OCI-M1 (cell line): ENCODE results near the gene NCBP3.
"Not testable (repeated sequence)": the region's sequence is repeated elsewhere in the genome, so short reads cannot be mapped to it uniquely, and the experiment has no call there.

Source experiments
- DNase-seq: peaks from one replicate; lab custom pipeline; 2025; lab: John Stamatoyannopoulos, UW

The NCBP3 gene

DNA sequence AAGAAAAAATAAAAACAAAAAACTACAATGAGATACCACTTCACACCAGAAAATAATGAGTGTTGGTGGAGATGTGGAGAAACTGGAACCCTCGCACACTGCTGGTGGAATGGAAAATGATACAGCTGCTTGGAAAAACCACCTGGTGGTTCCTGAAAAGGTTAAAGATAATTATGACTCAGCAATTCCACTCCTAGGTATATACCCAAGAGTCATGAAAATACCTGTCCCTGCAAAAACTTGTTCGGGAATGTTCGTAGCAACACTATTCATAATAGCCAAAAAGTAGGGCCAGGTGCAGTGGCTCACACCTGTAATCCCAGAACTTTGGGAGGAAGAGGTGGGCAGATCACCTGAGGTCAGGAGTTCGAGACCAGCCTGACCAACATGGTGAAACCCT, 36.9 kb downstream of the NCBP3 start:
- DNase-seq = no peak

DNA sequence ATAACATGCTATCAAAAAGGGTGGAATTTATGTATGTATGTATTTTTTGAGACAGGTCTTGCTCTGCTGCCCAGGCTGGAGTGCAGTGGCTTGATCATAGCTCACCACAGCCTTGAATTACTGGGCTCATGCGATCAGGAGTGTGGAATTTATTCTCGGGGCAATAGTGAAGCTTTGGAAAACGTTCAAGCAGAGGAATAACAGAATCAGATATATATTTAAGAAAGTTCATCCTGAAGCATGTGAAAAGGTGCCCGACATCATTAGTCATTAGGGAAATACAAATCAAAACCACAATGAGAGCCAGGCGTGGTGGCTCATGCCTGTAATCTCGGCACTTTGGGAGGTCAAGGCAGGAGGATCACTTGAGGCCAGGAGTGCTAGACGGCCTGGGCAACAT, 37.3 kb downstream of the NCBP3 start:
- no peak for DNase-seq

DNA sequence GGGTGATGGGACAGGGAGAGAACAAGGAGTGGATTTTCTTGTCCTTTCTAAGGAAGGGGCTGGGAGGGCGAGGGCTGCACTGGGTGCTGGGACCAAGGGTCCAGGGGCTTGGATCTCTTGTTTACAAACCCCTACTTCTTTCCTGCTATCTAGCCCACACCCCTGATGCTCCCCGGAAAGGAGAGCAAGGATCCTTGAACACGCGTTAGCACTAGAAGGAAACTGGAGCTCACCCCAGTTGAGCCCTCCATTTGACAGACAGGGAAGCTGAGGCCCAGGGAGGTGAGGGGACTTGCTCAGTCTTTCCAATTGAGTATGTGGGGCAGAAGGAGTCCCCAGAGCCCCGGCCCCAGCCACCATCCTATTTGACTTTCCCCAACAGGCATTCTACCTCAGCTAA, 40.5 kb downstream of the NCBP3 start:
- no peak for DNase-seq

DNA sequence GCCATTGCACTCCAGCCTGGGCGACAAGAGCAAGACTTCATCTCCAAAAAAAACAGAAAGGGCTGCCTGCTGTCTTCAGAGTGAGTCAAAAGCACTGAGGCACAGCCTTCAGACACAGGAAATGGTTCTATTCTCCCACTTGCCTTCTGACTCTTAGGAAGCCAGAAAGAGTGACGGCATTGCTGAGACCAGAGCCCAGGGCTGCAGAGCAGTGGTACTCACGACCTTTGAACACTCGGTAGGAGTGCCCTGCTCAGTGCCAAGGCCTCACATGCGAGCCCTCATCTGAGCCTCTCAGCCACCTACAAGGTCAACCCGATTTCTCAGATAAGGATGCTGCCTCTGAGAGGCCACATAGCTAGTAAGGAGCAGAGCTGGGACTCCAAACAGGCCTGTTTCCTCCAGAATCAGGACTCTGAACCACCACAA, 41.5 kb downstream of the NCBP3 start:
- no peak for DNase-seq

DNA sequence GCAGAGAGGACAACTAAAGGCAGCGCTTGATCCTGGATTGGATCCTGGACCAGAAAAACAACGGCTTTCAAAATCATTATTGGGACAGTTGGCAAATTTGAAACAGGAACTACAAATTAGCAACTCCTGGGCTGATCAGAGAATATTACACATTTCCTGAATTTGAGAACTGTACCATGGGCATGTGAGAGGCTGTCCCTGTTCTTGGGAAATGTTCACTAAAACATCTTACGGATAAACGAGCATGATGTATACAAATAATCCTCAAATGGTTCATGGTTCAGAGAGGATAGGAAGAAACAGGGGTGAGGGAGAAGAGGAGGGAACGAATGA, 42.8 kb downstream of the NCBP3 start:
- DNase-seq = no peak

DNA sequence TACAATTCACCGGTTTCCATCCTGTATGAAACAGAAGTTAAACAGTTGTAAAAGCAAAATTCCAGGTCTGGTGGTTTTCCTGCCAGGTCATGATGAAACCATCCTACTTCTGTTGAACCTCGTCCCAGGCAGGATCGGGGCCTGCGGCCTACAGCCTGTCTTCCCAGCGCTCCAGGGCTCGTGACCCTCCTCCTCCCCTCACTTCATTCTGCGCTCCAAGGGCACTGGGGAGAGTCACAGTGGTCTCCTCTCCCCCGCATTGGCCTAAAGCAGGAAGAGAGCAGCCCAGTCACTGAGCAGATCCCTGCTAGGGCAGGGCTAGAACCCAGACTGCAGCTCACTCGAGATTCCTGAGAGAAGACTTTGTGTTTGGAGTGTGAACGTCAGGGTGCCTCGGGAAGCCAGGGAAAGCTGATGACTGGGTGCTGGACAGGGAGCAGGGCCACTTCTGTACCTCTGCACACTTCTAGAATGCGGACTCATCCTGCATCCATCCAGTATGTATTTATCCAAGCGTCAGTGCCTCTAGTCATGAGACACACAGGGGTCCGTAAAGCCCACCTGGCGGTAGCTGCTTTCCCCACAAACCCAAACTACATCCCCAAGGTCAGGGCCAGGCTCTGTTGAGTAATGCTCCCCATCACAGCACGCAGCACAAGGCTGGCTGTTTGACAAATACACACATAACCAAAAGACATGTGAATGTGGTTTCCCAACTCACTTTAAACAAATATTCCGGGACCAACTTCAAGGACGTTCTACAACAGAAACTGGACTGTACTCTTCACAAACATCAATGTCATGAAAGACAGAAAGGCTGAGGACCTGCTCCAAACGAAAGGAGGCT, 43.4 kb downstream of the NCBP3 start:
- no peak for DNase-seq

DNA sequence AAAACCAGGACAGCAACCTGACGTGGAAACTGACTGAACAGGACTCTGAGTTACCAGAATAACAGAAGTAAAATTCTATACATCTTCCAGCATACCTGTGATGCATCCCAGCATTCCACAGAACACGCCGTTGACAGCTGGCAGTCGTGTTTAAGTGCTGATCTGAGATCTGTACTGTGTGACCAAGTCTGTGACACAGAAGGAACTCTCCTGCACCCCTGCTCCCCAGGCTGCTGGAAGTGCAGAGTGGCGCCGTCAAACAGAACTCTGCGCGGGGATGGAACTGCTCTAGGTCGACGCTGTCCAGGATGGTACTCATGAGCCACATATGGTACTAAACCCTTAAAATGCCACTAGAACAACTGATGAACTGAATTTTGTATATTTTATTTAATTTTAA, 44.3 kb downstream of the NCBP3 start:
- DNase-seq = no peak

DNA sequence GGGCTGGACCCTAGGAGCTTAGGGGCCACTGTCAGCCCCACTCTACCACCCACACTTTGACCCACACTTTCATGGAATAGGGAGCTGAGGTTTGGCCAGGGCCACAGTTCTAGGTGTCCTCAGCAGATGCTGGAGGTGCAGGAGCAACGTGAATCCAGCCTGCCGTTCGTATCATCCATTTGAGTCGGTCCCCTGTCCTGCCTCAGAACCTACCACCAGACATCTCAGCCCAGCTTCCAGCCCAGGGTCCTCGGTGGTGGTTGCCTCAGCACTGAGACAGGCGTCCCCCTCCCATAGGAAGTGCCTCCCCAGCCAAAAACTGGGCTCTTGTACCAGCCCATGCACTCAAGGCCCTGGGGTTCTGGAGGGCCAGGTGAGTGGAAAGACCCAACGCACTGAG, 44.7 kb downstream of the NCBP3 start:
- DNase-seq = no peak

DNA sequence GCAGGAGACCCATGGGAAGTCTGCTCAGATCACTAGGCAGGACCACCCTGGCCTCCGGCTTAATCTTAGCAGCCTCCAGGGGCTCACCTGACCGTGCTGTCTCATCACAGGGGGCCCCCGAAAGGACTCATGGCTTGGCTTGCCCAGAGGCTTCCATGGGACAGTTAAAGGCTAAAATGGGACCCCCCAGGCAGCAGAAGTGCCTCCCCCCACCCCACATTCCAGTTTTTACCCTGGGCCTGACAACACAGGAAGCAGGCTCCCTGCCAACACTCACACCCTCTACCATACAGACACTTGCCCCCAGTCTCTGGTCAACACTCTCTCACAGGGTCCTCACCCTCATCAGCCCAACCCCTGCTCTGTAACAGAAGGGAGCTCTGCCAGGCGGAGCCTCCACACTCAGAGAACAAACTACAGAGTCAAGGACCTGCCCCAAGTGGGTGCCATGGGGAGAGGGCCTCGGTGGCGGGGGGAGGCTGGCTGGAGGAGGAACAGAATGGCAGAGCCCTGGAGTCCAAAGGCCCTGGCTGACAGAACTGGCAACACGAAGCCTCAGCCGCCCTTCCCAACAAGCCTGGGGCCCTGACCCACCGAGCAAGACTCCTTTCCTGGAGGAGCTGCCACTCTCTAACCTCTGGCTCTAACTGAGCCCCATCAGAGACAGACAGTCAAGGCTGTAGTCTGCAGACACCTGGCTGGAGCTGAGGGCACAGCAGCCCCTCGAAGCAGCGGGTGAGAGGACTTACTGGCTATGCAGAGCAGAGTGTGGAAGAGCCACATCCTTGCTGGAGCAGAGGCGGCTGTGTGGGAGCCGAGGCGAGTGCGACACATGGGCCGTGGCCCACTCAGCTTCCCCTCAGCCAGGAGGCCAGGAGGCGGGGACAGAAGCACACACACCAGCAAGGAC, 45.4 kb downstream of the NCBP3 start, which contains the start of gene ITGAE:
Gene ITGAE, minus strand, starts transcription at position 827 of the 910 bp plus-strand sequence. Its CDS starts 44 bp downstream, at position 783.
- DNase-seq = no peak

DNA sequence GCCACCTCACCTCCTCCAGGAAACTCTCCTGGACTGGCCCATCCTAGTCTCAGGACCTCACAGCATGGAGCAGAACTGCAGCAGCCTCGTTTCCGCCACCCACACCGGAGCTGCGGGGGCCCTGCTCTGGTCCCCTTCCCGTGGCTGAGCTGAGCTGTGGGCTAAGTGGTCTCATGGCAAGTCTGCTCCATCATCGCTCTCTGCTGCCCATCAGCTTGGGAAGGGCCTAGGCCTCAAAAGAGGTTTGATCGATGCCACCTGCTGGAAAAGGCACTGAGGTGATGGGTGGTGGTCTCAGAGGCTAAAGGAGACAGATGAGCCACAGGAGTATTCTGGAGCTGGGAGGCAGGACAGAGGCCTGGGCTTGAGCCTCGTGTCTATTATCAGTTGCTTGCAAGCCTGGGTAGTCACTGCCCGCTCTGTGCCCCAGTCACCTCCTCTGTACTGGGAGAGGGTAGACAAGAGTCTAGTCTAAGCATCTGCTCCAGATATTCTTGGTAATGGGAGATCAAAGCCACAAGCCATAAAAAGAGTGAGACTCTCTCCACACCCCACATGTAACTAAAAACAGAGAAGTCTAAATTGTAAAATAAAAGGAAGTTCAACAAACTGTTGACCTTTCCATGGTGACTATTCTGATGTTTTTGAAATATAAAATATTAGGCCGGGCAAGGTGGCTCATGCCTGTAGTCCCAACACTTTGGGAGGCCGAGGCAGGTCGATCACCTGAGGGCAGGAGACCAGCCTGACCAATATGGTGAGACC, 46.7 kb downstream of the NCBP3 start:
- no peak for DNase-seq

DNA sequence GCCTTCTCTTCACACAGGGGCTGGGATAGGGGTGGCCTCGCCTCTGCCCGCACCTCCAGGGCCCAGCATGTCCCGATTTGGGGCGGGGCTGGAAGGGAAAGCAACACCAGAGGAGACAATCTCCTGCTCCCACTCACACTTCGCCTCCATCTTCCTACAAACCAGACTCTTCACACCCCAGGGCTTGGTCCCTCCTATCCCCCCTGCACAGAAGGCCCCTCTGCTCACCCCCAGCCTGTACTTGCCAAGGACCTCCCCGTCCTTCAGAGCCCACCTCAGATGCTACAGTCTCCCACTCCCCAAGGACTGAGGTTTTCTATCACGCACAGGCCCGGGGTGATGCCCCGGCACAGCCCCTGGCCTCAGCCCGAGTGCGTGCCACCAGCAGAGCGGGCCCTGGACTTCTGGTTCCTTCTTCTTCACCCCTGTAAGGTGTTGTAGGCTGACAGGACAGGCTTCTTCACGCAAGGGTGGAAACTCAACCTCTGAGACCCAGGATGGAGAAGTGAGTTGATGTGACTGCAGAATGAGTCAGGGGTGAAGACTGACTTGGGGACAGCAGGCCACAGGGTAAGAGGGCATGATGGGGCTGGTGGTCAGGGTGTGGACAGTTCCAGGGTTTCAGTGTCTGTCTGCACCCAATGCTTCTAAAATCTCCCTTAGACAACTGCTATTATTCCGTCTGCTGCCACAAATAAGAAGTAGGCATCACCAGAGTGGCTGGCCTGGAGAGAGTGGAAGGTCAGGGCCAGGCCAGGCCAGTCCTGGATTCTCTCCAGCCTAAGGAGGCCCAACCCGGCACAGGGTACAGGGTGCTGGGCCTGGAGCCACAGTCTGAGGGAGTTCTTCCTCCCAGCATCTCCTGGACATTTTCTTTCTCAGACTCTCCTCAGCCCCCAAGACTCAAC, 47.5 kb downstream of the NCBP3 start:
- no peak for DNase-seq

DNA sequence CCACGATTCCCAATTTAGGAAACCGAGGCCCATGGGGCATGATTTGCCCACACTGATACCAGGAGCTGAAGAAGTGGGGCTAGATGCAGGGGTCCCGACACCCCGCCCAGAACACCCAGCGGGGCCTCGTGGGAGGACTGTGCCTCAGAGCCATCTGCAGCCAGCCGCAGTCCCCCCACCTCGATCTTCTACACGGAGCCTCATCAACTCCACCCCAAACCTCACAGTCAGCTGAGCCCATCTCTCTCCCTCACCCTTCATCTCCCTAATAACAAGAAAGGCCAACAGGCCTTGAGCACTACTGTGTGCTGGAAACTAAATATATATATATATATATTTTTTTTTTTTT, 49.2 kb downstream of the NCBP3 start:
- DNase-seq = no peak

DNA sequence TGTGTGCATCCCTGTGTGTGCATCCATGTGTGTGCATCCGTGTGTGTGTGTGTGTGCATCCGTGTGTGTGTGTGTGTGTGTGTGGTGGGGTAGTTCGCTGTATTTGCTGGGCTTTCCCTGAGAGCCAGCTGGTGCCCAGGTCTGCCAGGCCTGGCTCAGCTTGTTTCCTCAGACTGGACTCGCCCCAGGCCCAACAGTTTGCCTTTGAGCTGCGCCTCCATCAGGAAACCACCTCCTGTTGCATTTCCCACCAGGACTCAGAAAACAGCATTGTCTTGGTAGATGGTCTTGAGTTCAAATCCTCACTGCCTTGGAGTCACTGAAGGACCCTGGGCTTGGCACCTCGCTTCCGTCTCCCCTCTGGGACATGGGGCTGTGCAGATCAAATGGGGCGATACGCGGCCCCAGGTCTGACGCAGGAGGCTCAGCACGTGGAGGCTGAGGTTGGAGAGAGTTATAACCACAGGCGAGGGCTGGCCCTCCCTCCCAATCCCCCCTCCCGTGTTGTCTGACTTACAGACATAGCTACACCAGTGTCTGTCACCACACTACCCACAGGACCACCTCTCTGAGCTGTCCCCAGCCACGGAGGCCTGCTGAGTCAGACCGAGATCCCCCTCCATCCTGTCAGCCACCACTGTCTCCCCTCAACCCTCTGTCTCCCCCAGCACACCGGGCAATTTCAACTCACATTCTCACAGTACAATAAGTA, 49.8 kb downstream of the NCBP3 start:
- DNase-seq = no peak

DNA sequence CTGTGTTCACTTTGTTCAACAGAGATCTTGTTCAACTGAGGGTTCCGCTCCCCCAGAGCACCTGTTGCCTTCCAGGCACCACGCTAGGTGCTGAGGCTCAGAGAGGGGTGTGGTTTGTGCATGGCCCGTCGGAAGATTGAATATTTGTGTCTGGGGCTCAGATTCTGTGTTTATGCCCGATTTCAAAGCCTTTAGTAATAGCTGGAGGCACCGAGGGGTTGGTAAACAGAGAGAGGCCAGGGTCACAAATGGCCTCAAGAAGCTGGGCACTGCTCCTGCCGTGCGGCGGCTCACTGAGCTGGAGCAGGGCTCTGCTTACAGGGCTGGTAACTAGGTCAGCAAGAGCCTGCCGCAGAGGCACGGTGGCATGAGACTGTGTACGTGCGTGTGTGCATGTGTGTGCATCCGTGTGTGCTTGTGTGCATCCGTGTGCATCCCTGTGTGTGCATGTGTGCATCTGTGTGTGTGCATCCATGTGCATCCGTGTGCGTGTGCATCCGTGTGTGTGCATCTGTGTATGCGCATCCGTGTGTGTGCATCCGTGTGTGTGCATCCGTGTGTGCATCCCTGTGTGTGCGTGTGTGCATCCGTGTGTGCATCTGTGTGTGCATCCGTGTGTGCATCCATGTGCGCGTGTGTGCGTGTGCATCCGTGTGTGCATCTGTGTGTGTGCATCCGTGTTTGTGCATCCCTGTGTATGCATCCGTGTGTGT, 50.5 kb downstream of the NCBP3 start:
- no peak for DNase-seq

DNA sequence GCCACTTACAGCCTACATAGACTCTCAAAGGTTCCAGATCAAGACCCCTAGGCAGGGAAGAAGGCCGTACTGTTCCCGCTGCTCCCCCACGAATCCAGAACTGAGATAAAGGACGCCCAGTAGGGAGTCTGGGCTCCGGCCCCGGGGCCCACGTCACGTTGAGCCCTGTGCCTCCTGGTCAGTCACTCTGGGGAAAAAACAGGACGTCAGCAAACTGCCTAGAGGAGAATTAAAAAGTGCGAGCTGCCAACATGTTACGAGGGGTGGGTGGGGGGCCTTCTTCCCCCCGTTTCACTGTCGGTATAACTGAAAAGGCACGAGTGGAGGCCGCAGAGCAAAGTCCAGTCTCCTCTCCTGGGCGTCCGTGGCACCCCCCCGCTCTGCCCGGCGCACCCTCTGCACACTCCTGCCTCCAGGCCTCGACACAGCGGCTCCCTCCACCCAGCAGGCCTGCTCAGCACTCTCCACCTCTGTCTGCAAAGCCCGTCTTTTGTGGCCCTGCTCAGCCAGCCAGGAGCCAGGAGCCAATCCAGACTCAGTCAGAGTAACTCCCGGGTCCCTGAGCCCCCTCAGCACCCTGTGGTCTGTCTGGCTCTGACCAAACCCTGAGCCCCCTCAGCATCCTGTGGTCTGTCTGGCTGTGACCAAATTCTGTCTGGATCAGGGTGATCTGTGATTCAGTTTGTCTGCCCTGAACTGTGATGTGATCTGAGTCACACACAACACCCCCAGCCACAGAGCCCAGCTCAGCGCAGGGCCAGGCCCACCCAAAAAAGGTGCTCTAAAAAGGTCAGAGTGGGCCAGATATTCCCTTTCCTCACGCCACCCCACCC, 51.3 kb downstream of the NCBP3 start:
- no peak for DNase-seq

DNA sequence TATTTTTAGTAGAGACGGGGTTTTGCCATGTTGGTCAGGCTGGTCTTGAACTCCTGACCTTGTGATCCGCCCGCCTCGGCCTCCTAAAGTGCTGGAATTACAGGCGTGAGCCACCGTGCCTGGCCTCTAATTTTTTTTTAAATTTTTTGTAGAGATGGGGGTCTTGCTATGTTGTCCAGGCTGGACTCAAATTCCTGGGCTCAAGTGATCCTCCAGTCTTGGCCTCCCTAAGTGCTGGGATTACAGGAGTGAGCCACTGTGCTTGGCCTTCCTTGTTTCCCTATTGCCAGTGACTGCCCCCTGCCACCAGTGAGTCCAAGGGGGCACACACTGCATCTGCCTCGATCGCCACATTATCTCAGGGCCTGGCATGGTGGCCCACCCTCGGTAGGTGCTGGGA, 51.9 kb downstream of the NCBP3 start:
- DNase-seq = not testable (repeated sequence)

DNA sequence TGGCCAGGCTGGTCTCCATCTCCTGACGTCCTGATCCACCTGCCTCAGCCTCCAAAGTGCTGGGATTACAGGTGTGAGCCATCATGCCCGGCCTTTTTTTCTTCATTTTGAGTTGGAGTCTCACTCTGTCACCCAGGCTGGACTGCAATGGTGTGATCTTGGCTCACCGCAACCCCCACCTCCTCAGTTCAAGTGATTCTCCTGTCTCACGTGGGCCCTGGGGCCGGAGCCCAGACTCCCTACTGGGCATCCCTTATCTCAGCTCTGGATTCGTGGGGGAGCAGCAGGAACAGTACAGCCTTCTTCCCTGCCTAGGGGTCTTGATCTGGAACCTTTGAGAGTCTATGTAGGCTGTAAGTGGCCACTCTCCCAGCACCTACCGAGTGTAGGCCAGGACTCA, 52.8 kb downstream of the NCBP3 start:
- not testable (repeated sequence) for DNase-seq

DNA sequence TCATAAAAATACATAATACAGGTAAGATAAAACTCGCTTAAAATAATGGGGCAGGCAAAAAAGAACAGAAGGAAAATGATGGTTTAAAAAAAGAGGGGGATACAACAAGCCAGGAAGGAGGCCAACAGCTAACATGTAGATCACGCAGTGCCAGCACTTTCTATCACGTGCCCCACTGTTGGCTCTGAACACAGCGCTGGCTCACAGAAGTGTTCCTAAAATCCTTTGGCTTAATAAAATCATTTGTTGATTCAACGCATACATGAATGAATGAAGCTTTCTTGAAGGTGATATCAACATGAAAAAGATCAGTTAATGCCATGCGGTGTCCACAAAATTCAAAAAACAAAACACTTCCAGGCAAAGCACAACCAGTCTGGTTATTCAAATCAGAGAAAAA, 53.6 kb downstream of the NCBP3 start:
- DNase-seq = no peak

DNA sequence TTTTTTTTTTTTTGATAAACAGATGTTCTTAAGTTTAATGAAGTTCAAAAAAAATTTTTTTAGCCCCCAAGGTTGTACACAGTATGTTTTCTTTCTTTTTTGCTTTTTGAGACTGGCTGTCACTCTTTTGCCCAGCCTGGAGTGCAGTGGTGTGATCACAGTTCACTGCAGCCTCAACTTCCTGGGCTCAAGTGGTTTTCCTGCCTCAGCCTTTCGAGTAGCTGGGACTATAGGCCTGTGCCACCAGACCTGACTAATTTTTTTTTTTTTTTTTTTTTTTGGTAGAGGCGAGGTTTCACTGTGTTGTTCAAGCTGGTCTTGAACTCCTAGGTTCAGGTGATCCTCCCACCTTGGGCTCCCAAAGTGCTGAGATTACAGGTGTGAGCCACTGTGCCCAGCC, 57.8 kb downstream of the NCBP3 start:
- no peak for DNase-seq
